EL (cell line): ENCODE data around the gene CRTC3.
A peak's percentile ranks its signal among the peaks of the same experiment; 100 is the strongest.

Experiments used
- DNase-seq: peaks from one replicate; pipeline ENCODE4 v3.0.0-alpha.2; 2016

CRTC3 gene

GRCh38 chr15:90596943-90597342 lies 67.2 kb downstream of the CRTC3 start:
- DNase-seq = no peak

DNA sequence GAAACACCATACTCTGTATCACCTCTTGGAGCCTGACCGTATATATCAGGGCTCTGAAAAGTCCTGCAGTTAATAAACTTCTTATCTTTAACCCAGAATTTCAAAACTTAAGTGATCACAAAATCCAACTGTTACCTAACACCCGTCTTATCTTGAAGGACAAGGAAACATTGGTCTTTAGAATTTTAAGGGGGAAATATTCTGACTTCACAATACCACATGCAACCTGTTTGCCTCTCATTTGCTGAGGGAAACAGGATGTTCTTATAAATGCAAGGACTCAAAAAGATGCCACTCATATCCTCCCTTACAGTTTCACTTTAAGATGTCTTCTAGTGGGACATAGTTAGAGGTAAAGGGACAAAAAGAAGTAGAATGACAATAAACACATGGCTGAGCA lies 67.9 kb downstream of the CRTC3 start:
- DNase-seq = no peak

GRCh38 chr15:90598031-90598577 lies 68.4 kb downstream of the CRTC3 start:
- peak; percentile 22 for DNase-seq

- DNase-seq = no peak
Measured at GRCh38 chr15:90598679-90599078, 69.0 kb downstream of the CRTC3 start.

GRCh38 chr15:90599116-90599515 lies 69.4 kb downstream of the CRTC3 start:
- DNase-seq = no peak

- no peak for DNase-seq
Measured at GRCh38 chr15:90599644-90600043, 69.9 kb downstream of the CRTC3 start.

GRCh38 chr15:90600954-90601353 lies 71.2 kb downstream of the CRTC3 start:
- no peak for DNase-seq

DNA sequence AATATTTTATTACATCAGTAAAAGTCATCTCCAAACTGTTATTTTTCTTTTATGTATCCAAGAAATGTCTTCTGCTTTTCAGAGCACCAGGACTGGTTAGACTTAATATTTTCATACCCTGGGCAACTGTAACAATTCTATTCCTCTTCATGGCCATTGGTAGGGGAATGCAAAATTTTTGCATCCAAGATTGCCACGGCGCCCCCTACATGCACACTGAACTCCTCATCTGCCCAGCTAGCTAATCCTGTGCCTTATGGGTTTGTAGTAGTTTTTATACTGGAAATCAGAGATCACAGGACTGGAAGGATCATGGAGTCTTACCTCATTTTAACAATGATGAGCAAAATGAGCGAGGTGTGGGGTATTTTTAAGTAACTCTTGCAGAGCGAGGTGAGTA lies 74.2 kb downstream of the CRTC3 start:
- peak; percentile 19 for DNase-seq

DNA sequence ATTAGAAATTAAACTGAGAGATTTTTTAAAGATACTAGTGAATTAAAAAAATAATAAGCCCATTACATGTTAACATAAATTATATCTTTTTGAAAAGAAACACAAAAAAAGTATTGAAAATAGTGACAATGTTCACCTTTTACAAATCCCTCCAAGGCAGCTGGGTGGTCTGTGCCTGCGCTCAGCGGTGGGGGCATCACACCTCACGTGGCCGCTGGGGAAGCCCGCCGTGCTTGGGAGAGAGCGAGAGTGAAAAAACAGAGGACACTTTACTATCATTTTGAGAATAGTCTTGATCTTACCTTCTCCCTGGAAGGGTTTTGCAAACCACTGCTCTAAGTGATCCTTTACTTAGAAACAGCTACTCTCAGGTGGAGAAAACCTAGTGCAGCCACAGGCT lies 76.9 kb downstream of the CRTC3 start:
- no peak for DNase-seq

- DNase-seq = no peak
Measured at GRCh38 chr15:90607361-90607760, 77.6 kb downstream of the CRTC3 start.

DNA sequence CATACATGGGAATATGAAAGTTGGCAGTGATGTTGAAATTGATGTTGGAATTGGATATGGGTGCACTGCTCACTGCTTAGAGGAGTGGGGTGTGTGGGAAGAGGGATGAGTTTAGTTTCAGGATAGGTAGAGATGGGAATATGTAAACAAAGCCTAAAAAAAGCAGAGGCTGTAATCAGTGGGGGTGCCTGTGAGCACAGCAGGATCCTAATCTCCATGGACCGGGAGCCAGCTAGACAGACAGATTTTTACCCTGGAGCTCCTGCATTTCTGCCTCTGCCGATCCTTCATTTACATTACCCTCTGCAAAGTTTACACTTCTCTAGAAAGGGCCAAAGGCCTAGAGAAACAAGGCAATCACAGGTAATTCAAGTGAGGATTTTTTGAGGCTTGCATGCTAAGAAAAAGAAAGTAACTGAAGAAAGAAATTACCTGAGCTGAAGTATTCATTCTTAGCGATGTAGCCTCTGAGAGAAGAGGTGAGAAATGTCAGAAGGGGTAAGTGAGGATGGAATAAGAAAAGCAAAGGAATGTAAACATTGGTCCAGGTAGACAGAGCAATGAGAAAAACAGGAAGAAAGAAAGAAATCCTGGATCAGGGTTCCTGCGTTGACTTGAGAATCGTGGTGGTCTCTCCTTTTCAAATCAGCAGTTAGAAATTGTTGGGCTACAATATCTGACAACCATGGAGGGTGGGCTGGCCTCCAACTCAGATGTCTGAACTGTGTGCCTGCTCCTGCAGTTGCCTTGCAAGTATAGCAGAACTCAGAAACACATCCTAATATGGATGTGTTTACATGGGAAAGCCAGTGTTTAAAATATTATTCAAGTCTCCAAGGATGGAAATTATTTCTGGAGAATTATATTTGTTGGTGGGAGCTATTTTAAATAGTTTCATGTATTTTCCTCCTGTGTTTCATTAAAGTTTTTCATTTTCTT lies 79.8 kb downstream of the CRTC3 start:
- DNase-seq = no peak

DNA sequence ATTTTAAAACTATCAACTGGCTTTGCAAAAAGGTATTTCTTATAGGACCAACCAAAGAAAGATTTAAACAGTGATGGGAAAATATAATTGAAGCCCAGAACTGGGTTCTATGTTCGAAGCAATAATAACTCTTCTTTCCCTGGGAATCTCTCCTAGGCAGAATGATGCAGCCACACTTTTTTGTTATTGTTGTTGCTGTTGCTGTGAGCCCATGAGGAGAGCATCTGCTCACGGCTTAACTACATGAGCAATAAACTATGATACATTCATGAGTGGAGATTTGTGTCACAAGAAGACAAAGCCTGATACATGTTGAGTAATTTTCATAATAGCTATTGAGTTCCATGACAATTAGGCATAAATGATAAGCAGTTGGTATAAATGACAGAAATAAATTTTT lies 80.5 kb downstream of the CRTC3 start:
- DNase-seq = no peak

DNA sequence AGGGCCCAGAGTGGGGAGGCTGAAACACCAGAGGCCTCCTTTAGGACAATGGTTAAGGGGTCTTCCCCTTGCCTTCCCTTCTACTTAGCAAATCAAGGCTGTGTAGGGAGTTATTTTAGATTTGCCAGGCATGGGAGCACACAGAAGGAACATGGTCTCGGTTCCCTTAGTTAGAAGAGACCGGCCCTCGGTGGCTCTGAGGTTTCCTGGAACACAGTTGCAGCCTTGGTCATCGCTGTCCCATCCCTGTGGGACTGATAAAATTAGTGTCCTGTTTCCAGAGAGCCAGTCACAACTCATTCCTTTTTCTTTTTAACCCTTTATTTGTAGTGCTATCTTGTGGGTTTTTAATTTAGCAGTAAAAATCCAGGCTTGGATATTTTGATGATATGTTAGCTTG lies 81.4 kb downstream of the CRTC3 start:
- no peak for DNase-seq

DNA sequence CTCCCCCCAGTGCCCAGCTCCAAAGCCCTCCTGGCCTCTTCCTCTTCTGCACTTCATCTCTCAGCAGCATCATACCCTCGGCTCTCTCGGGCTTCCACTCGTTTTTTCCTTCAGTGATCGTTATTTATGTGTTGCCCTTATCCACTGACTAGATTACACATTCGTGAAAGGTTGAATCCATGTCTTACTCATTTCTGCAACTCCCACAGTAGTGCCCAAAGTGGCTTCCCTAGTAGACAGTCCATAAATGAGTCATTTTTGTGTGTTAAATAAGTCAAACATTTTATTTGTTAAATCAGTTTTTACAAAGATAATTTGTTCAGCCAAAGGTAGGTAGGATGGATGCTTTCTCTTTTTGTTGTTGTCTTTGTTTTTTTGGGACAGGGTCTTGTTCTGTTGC lies 87.4 kb downstream of the CRTC3 start:
- DNase-seq = no peak

DNA sequence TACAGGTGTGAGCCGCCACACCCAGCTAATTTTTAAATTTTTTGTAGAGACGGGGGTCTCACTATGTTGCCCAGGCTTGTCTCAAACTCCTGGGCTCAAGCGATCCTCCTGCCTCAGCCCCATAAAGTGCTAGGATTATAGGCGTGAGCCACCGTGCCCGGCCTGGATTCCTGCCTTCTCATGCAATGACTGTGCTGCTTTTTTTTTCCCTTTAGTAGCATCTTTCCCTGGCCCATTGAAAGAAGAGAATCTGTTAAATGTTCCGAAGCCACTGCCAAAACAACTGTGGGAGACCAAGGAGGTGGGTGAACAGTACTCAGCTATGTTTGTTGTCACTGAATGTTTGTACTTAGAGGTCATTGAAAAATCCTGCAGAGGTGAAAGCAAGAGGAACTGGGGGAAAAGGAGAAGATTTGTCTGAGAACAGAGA lies 88.0 kb downstream of the CRTC3 start:
- no peak for DNase-seq

DNA sequence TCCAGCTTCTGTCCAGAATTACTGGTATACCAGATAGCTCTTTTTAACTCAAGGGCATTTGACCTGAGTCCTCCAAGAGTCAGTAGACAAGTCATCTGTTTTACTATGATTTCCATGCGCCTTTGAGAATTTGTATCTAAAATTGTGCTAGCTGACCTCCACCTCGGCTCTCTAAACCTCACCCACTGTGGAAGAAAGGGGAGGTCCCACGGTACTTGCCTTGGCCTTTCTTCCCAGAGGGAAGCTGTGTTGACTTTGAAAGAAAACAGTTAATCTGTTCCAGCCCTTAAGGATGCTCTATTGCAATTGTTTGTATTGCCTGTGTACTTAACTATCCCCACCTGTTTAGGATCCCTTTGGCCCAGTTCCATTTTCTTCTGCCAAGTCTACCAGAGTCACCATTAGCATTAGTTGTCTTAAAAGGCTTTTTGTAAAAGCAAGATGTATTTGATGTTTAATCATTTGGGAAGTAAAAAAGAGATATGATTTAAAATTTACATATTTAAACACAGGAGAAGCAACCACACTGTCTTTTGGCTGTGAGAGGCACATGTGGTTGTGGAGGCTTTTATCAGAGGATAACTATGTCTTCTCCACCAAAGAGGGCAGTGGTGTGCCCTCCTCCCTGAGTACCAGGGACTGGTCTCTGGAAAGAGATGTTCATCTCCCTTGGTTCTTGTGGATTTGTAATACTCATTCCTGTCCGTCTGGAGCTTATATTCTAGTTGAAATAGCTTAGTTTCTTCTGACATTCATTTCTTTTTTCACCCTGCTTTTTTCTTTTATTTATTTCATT lies 88.8 kb downstream of the CRTC3 start:
- DNase-seq = no peak

- DNase-seq = no peak
Measured at GRCh38 chr15:90619468-90619867, 89.7 kb downstream of the CRTC3 start.

GRCh38 chr15:90619939-90620338 lies 90.2 kb downstream of the CRTC3 start:
- no peak for DNase-seq

GRCh38 chr15:90620379-90621067 lies 90.8 kb downstream of the CRTC3 start:
- no peak for DNase-seq

DNA sequence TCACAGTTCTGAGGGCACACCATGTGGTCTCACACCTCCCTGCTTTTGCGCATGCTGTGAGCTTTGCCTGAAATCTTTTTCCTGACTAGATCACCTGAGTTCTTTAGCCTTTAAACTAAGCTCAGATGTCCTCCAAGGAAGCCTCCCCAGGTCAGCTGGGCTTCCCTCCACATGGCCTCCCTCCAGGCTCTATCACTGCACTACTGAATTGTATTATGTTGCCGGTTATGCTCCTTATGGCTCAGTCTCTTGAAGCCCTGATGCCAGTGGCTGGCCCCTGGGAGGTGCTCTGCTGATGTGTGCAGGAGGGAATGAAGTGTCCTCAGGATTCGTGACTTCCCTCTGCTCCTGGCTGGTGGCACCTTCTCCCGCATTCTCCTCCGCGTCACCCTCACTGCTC lies 94.1 kb downstream of the CRTC3 start:
- no peak for DNase-seq

DNA sequence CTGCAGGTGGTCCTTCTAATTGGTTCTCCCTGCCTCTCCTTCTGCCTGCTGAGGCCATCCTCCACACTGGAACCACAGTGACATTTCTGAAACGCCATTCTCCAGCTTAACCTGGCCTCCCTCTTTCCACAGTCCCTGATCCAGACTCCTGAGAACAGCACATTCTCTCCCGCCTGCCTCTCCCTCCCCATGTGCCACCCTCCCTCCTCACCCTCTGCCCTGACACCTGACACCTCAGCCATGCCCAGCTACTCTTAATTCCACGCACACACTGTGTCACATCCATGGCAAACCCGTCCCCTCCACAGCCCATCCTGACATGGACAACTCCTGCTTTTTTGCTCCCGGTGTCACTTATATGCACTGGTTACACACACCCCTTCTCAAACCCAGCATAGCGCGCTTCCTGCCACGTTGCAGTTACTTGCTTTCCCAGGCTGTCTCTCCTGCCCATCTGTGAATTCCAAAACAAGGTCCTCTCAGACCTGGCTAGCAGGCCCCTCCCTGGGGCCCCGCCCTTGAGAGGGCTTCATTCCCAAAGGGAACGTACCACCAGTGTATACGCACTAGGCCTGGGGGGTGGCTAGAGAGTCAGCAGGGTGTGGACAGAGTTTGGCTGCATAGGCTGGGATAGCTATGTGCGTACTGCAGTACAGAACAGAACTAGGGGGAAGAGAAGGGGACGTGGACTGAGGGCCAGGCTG lies 94.7 kb downstream of the CRTC3 start:
- no peak for DNase-seq

DNA sequence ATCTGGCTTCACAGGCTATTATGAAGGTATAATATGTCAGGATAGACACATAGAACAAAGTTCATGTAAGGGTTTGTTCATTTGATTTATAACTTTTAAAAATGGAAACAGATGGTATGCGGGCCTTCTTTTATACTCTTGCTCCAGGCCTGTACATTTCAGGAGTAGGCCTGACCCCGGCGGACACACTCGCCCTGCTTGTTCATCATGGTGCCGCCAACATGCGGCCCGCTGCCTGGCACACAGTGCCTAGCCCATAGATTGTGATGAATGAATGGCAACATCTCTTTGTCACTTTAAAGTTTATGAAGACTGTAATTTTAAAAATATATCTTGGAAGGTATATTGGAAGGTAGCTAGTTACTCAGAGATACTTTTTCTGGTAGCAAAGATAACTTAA lies 95.3 kb downstream of the CRTC3 start:
- DNase-seq = no peak

- DNase-seq = no peak
Measured at GRCh38 chr15:90629217-90629616, 99.5 kb downstream of the CRTC3 start.
